Measurements from ENCODE around the gene ACTR3.

ACTR3 gene

GRCh38 chr2:113966171-113966570 lies 76.3 kb downstream of the ACTR3 start:
- no peak for DNase-seq (ENCODE audit: low spot score)

GRCh38 chr2:113966832-113967231 lies 76.9 kb downstream of the ACTR3 start:
- no peak for DNase-seq (ENCODE audit: low spot score)

- no peak for DNase-seq (ENCODE audit: low spot score)
These were observed 77.4 kb downstream of the ACTR3 start for GRCh38 chr2:113967272-113967671.

GRCh38 chr2:113972766-113973165 lies 82.9 kb downstream of the ACTR3 start:
- DNase-seq (ENCODE audit: low spot score) = no peak

- DNase-seq (ENCODE audit: low spot score) = no peak
These were observed 83.9 kb downstream of the ACTR3 start for GRCh38 chr2:113973810-113974209.

GRCh38 chr2:113974727-113975126 lies 84.8 kb downstream of the ACTR3 start:
- no peak for DNase-seq (ENCODE audit: low spot score)

- no peak for DNase-seq (ENCODE audit: low spot score)
These were observed 86.5 kb downstream of the ACTR3 start for GRCh38 chr2:113976277-113976928.

- no peak for DNase-seq (ENCODE audit: low spot score)
These were observed 87.3 kb downstream of the ACTR3 start for GRCh38 chr2:113977060-113977659.

- DNase-seq (ENCODE audit: low spot score) = peak; percentile 60
These were observed 88.0 kb downstream of the ACTR3 start for GRCh38 chr2:113977660-113978523.

GRCh38 chr2:113978524-113979190 lies 88.8 kb downstream of the ACTR3 start:
- no peak for DNase-seq (ENCODE audit: low spot score)

GRCh38 chr2:113979191-113980128 lies 89.6 kb downstream of the ACTR3 start:
- DNase-seq (ENCODE audit: low spot score) = no peak

- DNase-seq (ENCODE audit: low spot score) = peak; percentile 55
These were observed 91.1 kb downstream of the ACTR3 start for GRCh38 chr2:113980946-113981345.

GRCh38 chr2:113981404-113982134 lies 91.7 kb downstream of the ACTR3 start:
- DNase-seq (ENCODE audit: low spot score) = peak; percentile 40

- DNase-seq (ENCODE audit: low spot score) = no peak
These were observed 95.9 kb downstream of the ACTR3 start for GRCh38 chr2:113985554-113986397.

- no peak for DNase-seq (ENCODE audit: low spot score)
These were observed 96.9 kb downstream of the ACTR3 start for GRCh38 chr2:113986762-113987290.

GRCh38 chr2:113992090-113992489 lies 102.2 kb downstream of the ACTR3 start:
- no peak for DNase-seq (ENCODE audit: low spot score)

- no peak for DNase-seq (ENCODE audit: low spot score)
These were observed 107.0 kb downstream of the ACTR3 start for GRCh38 chr2:113996671-113997594.

- DNase-seq (ENCODE audit: low spot score) = no peak
These were observed 111.3 kb downstream of the ACTR3 start for GRCh38 chr2:114001152-114001551.
